ENCODE results near the gene ATP5F1D. TPM values are rescaled to one million over a fixed set of nuclear protein-coding genes. Genes with fewer than 3 reads are reported as not detected.

ATP5F1D gene
- total RNA-seq, 2 donors from 2014 or later: 40.4 to 45.1 TPM

- no peak for DNase-seq (ENCODE audit: low spot score)
- Histone ChIP-seq H3K27me3 (replicated peaks; ENCODE audit: insufficient read depth) (no peaks in the 10 kb centered on the region), H3K27ac (no peak overlapping the region), H3K9me3 (no peaks in the 10 kb centered on the region), H3K4me3 (no peak overlapping the region), H3K4me1 (ENCODE audit: control insufficient read depth in 1 of 2, low read depth in 2 of 2) (peaks cover 5 to 11% of the 10 kb centered on the region in 2 donors), H3K36me3 (peaks cover 25% of the 10 kb centered on the region)
- no peak for TF ChIP-seq CTCF (IDR thresholded peaks at IDR 0.05)
- ATAC-seq (ENCODE audit: insufficient number of reproducible peaks, low FRiP score, low read depth): no peak
Measured at GRCh38 chr19:1229924-1230782, 11.4 kb upstream of the ATP5F1D start.

GRCh38 chr19:1230783-1231489 is 10.6 kb upstream of the ATP5F1D start:
- TF ChIP-seq CTCF (IDR thresholded peaks at IDR 0.05): no peak
- ATAC-seq (ENCODE audit: insufficient number of reproducible peaks, low FRiP score, low read depth): no peak

GRCh38 chr19:1231729-1232637 is 9.6 kb upstream of the ATP5F1D start:
- no peak overlapping the region for H3K4me3 ChIP-seq
- H3K9me3 ChIP-seq: no peaks in the 10 kb centered on the region
- ATAC-seq (ENCODE audit: insufficient number of reproducible peaks, low FRiP score, low read depth) (no peak), DNase-seq (ENCODE audit: low spot score) (no peak)
- H3K4me1 ChIP-seq (ENCODE audit: control insufficient read depth in 1 of 2, low read depth in 2 of 2): peaks cover 6 to 16% of the 10 kb centered on the region in 2 donors
- peaks cover 13% of the 10 kb centered on the region for H3K36me3 ChIP-seq
- H3K27me3 ChIP-seq (replicated peaks; ENCODE audit: insufficient read depth): no peaks in the 10 kb centered on the region
- no peak for TF ChIP-seq CTCF (IDR thresholded peaks at IDR 0.05)
- peak overlapping the region in 1 of 2 donors; percentile 7 for H3K27ac ChIP-seq

More at GRCh38 chr19:1230783-1231489, 10.6 kb upstream of the ATP5F1D start:
- H3K27ac ChIP-seq: no peak overlapping the region
- H3K4me1 ChIP-seq (ENCODE audit: control insufficient read depth in 1 of 2, low read depth in 2 of 2): peaks cover 5 to 11% of the 10 kb centered on the region in 2 donors
- no peak overlapping the region for H3K4me3 ChIP-seq
- no peaks in the 10 kb centered on the region for H3K27me3 ChIP-seq (replicated peaks; ENCODE audit: insufficient read depth)
- DNase-seq (ENCODE audit: low spot score): no peak
- H3K36me3 ChIP-seq: peaks cover 22% of the 10 kb centered on the region
- H3K9me3 ChIP-seq: no peaks in the 10 kb centered on the region

- Histone ChIP-seq H3K4me3 (no peak overlapping the region), H3K4me1 (ENCODE audit: control insufficient read depth in 1 of 2, low read depth in 2 of 2) (peaks cover 9 to 21% of the 10 kb centered on the region in 2 donors), H3K27ac (peak overlapping the region in 1 of 2 donors; percentile 7), H3K9me3 (no peaks in the 10 kb centered on the region), H3K27me3 (replicated peaks; ENCODE audit: insufficient read depth) (no peaks in the 10 kb centered on the region), H3K36me3 (peaks cover 7% of the 10 kb centered on the region)
- ATAC-seq (ENCODE audit: insufficient number of reproducible peaks, low FRiP score, low read depth) (no peak), DNase-seq (ENCODE audit: low spot score) (no peak)
- TF ChIP-seq CTCF (IDR thresholded peaks at IDR 0.05): no peak
Measured at GRCh38 chr19:1232652-1233072, 8.9 kb upstream of the ATP5F1D start.
